HG02885 (cell line): ENCODE data around the gene CDKAL1.

ENCODE experiments used
- ATAC-seq: cut with Tn5 transposase; IDR thresholded peaks from one replicate; pipeline ENCODE4 v1.9.1; 2021; ENCODE audit warnings: mild to moderate bottlenecking; ENCODE audit not compliant: unreplicated experiment, poor library complexity

The CDKAL1 gene

GRCh38 chr6:20931772-20932171 lies 397.5 kb downstream of the CDKAL1 start:
- ATAC-seq: no peak

- ATAC-seq: no peak
These were observed 398.0 kb downstream of the CDKAL1 start for GRCh38 chr6:20932284-20932683.

- no peak for ATAC-seq
These were observed 399.0 kb downstream of the CDKAL1 start for GRCh38 chr6:20933057-20933788.

- no peak for ATAC-seq
These were observed 402.7 kb downstream of the CDKAL1 start for GRCh38 chr6:20936949-20937348.

- ATAC-seq: no peak
These were observed 405.0 kb downstream of the CDKAL1 start for GRCh38 chr6:20939161-20939775.

- no peak for ATAC-seq
These were observed 408.9 kb downstream of the CDKAL1 start for GRCh38 chr6:20943040-20943627.

GRCh38 chr6:20943922-20944321 lies 409.7 kb downstream of the CDKAL1 start:
- ATAC-seq: no peak

- ATAC-seq: peak; percentile 93
These were observed 411.8 kb downstream of the CDKAL1 start for GRCh38 chr6:20946022-20946421.

GRCh38 chr6:20946890-20947289 lies 412.6 kb downstream of the CDKAL1 start:
- no peak for ATAC-seq

GRCh38 chr6:20947977-20948376 lies 413.7 kb downstream of the CDKAL1 start:
- no peak for ATAC-seq

GRCh38 chr6:20948556-20948955 lies 414.3 kb downstream of the CDKAL1 start:
- ATAC-seq: no peak

- ATAC-seq: no peak
These were observed 414.9 kb downstream of the CDKAL1 start for GRCh38 chr6:20949138-20949537.

- no peak for ATAC-seq
These were observed 418.6 kb downstream of the CDKAL1 start for GRCh38 chr6:20952699-20953474.

- ATAC-seq: no peak
These were observed 420.1 kb downstream of the CDKAL1 start for GRCh38 chr6:20954315-20954714.

GRCh38 chr6:20955131-20955530 lies 420.9 kb downstream of the CDKAL1 start:
- ATAC-seq: no peak

GRCh38 chr6:20955751-20956150 lies 421.5 kb downstream of the CDKAL1 start:
- no peak for ATAC-seq

- no peak for ATAC-seq
These were observed 425.8 kb downstream of the CDKAL1 start for GRCh38 chr6:20960067-20960466.

- no peak for ATAC-seq
These were observed 431.0 kb downstream of the CDKAL1 start for GRCh38 chr6:20965276-20965675.

GRCh38 chr6:20965915-20966314 lies 431.7 kb downstream of the CDKAL1 start:
- no peak for ATAC-seq

- no peak for ATAC-seq
These were observed 435.3 kb downstream of the CDKAL1 start for GRCh38 chr6:20969551-20969950.

- ATAC-seq: no peak
These were observed 442.2 kb downstream of the CDKAL1 start for GRCh38 chr6:20976391-20976918.
